ENCODE measurements around the gene TBL3.

- TF ChIP-seq EZH2 (IDR thresholded peaks at IDR 0.05) (no peak), CTCF (IDR thresholded peaks at IDR 0.05 in 2 of 3, conservative IDR thresholded peaks at IDR 0.05 in 1 of 3; ENCODE audit: borderline replicate concordance in 1 of 3, insufficient read depth in 1 of 3, low read depth in 2 of 3, low read length in 2 of 3) (no peak), POLR2A (IDR thresholded peaks at IDR 0.05; ENCODE audit: borderline replicate concordance, extremely low read depth, insufficient read depth, insufficient read length) (no peak)
These were observed 3.8 kb downstream of the TBL3 start for GRCh38 chr16:1975432-1976215.

Measured in HCT116 (cell line).